HEK293T (cell line): ENCODE measurements around the gene ZNF469.
"Not testable (repeated sequence)": the region's sequence is repeated elsewhere in the genome, so short reads cannot be mapped to it uniquely, and the experiment has no call there.

Experiments
- CTCF ChIA-PET: fragments of 350-600 bp; formaldehyde crosslinking; extraction: SDS; loops from one replicate; lab custom pipeline; 2021; ENCODE audit warnings: antibody characterized with exemption, inconsistent platforms; lab: Yijun Ruan, JAX
- POLR2A ChIA-PET: fragments of 350-600 bp; formaldehyde crosslinking; extraction: SDS; loops from one replicate; lab custom pipeline; 2020; ENCODE audit warnings: antibody characterized with exemption, inconsistent platforms; lab: Yijun Ruan, JAX
- DNase-seq: peaks from one replicate; pipeline ENCODE4 v3.0.0; 2012; ENCODE audit warnings: mixed read lengths; ENCODE audit errors: extremely low spot score
- ARNT ChIP-seq: fragments of 450-650 bp; IDR thresholded peaks from 2 replicates; pipeline ENCODE4 v1.6.1; 2017; ENCODE audit warnings: mild to moderate bottlenecking
- BHLHE40 ChIP-seq: fragments of 450-650 bp; IDR thresholded peaks from 2 replicates; pipeline ENCODE4 v1.6.1; 2016; ENCODE audit warnings: mild to moderate bottlenecking, moderate library complexity, borderline replicate concordance
- CTBP1 ChIP-seq: fragments of 450-650 bp; IDR thresholded peaks from 2 replicates; pipeline ENCODE4 v1.6.1; 2016; ENCODE audit warnings: borderline replicate concordance
- ELF4 ChIP-seq: fragments of 450-650 bp; IDR thresholded peaks from 2 replicates; pipeline ENCODE4 v1.6.1; 2017; ENCODE audit warnings: antibody characterized with exemption
- FOXA1 ChIP-seq: fragments of 450-650 bp; IDR thresholded peaks from 2 replicates; pipeline ENCODE4 v1.6.1; 2016; ENCODE audit warnings: mild to moderate bottlenecking
- FOXK2 ChIP-seq: fragments of 450-650 bp; IDR thresholded peaks from 2 replicates; pipeline ENCODE4 v1.6.1; 2016; ENCODE audit warnings: mild to moderate bottlenecking
- FOXM1 ChIP-seq: fragments of 450-650 bp; IDR thresholded peaks from 2 replicates; pipeline ENCODE4 v1.6.1; 2017; ENCODE audit warnings: mild to moderate bottlenecking, borderline replicate concordance
- HDGF ChIP-seq: fragments of 450-650 bp; IDR thresholded peaks from 2 replicates; pipeline ENCODE4 v1.6.1; 2017; ENCODE audit warnings: antibody characterized with exemption, borderline replicate concordance
- L3MBTL2 ChIP-seq: fragments of 450-650 bp; conservative IDR thresholded peaks from 2 replicates; pipeline ENCODE4 v1.6.1; 2016; ENCODE audit warnings: mild to moderate bottlenecking
- LEF1 ChIP-seq: fragments of 450-650 bp; IDR thresholded peaks from 2 replicates; pipeline ENCODE4 v1.6.1; 2017; ENCODE audit warnings: mild to moderate bottlenecking, borderline replicate concordance
- NFRKB ChIP-seq: fragments of 450-650 bp; IDR thresholded peaks from 2 replicates; pipeline ENCODE4 v1.6.1; 2016; ENCODE audit warnings: mild to moderate bottlenecking, moderate library complexity
- PKNOX1 ChIP-seq: fragments of 450-650 bp; IDR thresholded peaks from 2 replicates; pipeline ENCODE4 v1.6.1; 2016
- SP1 ChIP-seq: fragments of 450-650 bp; IDR thresholded peaks from 2 replicates; pipeline ENCODE4 v1.6.1; 2017
- SUZ12 ChIP-seq: fragments of 450-650 bp; IDR thresholded peaks from 2 replicates; pipeline ENCODE4 v1.6.1; 2016; ENCODE audit warnings: mild to moderate bottlenecking
- TARDBP ChIP-seq: fragments of 450-650 bp; IDR thresholded peaks from 2 replicates; pipeline ENCODE4 v1.6.1; 2016
- ZNF384 ChIP-seq: fragments of 450-650 bp; IDR thresholded peaks from 2 replicates; pipeline ENCODE4 v1.6.1; 2016

Gene ZNF469

DNA sequence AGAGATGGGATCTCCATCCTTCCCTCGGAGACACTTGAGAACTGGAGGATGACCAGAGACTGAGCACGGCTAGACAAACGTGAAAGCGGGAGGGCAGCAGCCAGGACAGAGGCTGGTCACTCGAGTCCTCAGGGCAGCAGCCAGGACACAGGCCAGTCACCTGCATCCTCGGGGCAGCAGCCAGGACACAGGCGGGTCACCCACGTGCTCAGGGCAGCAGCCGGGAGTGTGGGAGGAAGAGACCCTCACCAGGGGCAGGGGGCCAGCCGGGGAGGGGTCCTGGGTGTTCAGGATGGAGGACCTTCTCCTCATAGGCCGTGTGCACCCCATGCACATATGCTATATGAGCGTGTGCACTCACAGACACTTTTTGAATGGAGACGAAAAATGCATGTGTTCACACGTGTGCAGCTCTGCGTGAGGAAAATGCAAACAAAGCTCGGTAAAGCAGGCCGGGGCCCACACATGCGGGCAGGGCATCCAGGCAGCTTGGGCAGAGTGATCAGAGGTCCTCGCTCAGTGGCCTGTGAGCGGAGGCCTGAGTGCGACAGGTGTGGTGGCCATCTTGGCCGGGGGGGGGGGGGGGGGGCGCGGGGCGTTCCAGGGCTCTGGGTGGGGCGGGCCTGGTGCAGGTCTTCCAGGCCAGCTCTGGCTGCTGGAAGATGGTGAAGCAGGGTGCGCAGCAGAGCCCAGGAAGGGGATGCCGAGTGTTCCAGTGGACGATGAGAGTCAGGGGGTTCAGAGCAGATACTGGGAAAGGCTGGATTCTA, 26.7 kb downstream of the ZNF469 start:
- POLR2A ChIA-PET = no interaction called here
- CTCF ChIA-PET = no interaction called here
- no peak for DNase-seq

DNA sequence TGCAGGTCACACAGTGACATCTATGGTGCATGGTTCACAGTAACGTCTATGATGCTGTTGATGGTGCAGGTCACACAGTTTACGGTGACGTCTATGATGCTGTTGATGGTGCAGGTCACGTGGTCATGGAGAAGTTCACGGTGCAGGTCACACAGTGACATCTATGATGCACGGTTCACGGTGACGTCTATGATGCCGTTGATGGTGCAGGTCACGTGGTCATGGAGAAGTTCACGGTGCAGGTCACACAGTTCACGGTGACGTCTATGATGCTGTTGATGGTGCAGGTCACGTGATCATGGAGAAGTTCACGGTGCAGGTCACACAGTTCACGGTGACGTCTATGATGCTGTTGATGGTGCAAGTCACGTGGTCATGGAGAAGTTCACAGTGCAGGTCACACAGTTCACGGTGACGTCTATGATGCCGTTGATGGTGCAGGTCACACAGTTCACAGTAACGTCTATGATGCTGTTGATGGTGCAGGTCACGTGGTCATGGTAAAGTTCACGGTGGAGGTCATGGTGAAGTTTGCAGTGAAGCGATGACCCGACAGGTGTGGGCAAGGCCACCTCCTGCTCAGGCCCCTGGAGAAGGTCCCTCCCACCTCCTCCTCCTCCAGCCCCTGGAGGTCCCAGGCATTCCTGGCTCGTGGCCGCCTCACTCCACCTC, 27.7 kb downstream of the ZNF469 start:
- DNase-seq, POLR2A ChIA-PET, CTCF ChIA-PET: not testable (repeated sequence)

More for the DNA sequence above, 26.7 kb downstream of the ZNF469 start:
- TF ChIP-seq PKNOX1 (no peak), FOXK2 (no peak), NFRKB (no peak), L3MBTL2 (no peak), SUZ12 (no peak), FOXM1 (no peak), ARNT (no peak), FOXA1 (no peak)

DNA sequence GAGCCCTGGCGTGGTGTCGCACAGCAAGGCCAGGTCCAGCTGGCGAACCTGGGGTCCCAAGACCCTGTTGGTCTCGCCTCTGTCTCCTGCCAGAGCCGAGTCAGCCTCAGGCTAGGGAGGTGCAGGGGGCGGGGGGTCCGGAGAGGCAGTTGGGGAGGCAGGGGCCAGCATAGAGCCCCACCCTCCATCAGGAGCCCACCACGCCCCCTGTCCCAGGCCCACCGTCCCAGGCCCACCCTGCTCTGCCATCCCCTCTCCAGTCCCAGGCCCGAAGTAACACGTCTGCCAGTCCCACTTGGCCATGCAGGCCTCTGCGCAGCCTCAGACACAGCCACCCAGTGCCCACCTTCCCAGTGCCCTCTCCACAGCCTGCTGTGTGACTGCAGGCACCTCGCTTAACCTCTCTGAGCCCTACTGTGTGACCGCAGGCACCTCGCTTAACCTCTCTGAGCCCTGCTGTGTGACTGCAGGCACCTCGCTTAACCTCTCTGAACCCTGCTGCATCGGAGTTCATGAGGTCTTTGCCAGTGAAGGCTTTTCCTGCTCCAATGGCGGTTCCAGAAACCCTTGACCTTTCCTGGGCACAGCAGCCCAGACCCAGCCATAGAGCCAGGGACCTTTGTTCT, 29.3 kb downstream of the ZNF469 start:
- DNase-seq = no peak
- ChIA-PET CTCF (no interaction called here), POLR2A (no interaction called here)
- TF ChIP-seq FOXM1 (peak; percentile 93), HDGF (no peak)

DNA sequence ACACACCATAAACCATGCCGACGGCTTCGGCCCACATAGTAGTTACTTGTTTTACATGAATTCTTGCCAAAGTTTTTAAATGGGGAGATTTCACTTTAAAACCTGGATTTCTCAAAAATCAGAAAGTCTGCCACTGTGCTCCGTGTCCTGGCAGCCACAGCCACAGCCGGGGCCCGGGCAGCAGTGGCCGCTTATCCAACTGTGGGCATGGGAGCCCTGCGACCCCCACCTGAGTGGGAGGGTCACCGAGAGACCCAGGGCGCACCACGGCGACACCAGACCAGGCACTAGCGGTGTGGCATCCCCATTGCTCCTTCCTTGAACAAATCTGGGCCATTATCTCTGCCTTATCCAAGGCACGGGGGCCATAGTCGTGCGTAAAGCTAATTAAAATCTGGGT, 30.0 kb downstream of the ZNF469 start:
- CTCF ChIA-PET = no interaction called here

GRCh38 chr16:88413231-88413630, 30.5 kb downstream of the ZNF469 start:
- POLR2A ChIA-PET = no interaction called here
- CTCF ChIA-PET = no interaction called here
- TF ChIP-seq ELF4 (no peak), ZNF384 (no peak), FOXM1 (no peak), NFRKB (no peak), BHLHE40 (no peak), FOXA1 (no peak), FOXK2 (no peak), PKNOX1 (no peak), CTBP1 (no peak), HDGF (no peak), LEF1 (no peak), TARDBP (no peak), L3MBTL2 (no peak), ARNT (no peak), SP1 (no peak), SUZ12 (no peak)
- no peak for DNase-seq

More for the DNA sequence above, 30.0 kb downstream of the ZNF469 start:
- TF ChIP-seq L3MBTL2 = no peak
- TF ChIP-seq CTBP1 = no peak
- no peak for DNase-seq
- POLR2A ChIA-PET = no interaction called here

GRCh38 chr16:88413631-88414030, 30.9 kb downstream of the ZNF469 start:
- TF ChIP-seq ZNF384 (no peak), BHLHE40 (no peak), L3MBTL2 (no peak), SUZ12 (no peak), ARNT (no peak), NFRKB (no peak), FOXA1 (no peak), FOXK2 (no peak), ELF4 (no peak), TARDBP (no peak), FOXM1 (no peak), SP1 (no peak), CTBP1 (no peak), LEF1 (no peak), PKNOX1 (no peak), HDGF (no peak)
- ChIA-PET POLR2A (no interaction called here), CTCF (no interaction called here)
- no peak for DNase-seq
